NB4 (cell line): ENCODE results near the gene METTL24.

Experiments
- POLR2A ChIP-seq: IDR thresholded peaks from 2 replicates; pipeline ENCODE4 v1.6.1; 2011; ENCODE audit warnings: mild to moderate bottlenecking; ENCODE audit not compliant: insufficient read length; ENCODE audit errors: extremely low read depth
- TF ChIP-seq, protein P1 (sequence below): IDR thresholded peaks from one replicate; pipeline ENCODE4 v1.5.1; 2012; ENCODE audit warnings: low read depth, low read length
- TF ChIP-seq, protein P2 (sequence below): IDR thresholded peaks from 2 replicates; pipeline ENCODE4 v1.6.1; 2011; ENCODE audit warnings: low read depth, low read length

DNA sequence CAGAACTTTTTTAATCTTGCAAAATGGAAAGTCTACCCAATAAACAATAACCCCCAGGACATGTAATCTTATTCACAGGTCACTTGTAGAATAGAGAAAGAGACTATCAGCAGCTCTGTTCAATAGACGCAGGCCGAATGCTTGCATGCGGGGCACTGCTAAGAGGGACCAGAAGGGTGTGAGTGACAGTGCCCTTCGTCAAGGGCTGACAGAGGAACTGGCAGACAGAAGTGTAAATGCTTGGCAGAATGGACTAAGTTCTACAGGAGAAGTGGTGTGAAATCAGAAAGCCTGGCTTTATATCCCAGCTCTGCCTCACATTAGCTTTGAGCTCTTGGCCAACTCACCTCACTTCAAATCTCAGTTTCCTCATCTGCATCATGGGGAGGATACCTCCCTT lies 36.3 kb upstream of the METTL24 start:
- TF ChIP-seq, protein P1, sequence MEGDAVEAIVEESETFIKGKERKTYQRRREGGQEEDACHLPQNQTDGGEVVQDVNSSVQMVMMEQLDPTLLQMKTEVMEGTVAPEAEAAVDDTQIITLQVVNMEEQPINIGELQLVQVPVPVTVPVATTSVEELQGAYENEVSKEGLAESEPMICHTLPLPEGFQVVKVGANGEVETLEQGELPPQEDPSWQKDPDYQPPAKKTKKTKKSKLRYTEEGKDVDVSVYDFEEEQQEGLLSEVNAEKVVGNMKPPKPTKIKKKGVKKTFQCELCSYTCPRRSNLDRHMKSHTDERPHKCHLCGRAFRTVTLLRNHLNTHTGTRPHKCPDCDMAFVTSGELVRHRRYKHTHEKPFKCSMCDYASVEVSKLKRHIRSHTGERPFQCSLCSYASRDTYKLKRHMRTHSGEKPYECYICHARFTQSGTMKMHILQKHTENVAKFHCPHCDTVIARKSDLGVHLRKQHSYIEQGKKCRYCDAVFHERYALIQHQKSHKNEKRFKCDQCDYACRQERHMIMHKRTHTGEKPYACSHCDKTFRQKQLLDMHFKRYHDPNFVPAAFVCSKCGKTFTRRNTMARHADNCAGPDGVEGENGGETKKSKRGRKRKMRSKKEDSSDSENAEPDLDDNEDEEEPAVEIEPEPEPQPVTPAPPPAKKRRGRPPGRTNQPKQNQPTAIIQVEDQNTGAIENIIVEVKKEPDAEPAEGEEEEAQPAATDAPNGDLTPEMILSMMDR = no peak
- no peak for TF ChIP-seq POLR2A
- TF ChIP-seq, protein P2, sequence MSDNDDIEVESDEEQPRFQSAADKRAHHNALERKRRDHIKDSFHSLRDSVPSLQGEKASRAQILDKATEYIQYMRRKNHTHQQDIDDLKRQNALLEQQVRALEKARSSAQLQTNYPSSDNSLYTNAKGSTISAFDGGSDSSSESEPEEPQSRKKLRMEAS = no peak
